WI38 (cell line): Measurements from ENCODE around the gene PRPF6.

Experiments used
- H3K4me3 ChIP-seq: 2 replicates; pipeline ENCODE4 v1.5.1; 2011; ENCODE audit warnings: low read depth, mild to moderate bottlenecking, control low read depth, low read length
- TF ChIP-seq, protein P1 (sequence below): IDR thresholded peaks from 2 replicates; pipeline ENCODE4 v1.5.1; 2012; ENCODE audit warnings: low read depth, mild to moderate bottlenecking, control low read depth, low read length

Gene PRPF6

DNA sequence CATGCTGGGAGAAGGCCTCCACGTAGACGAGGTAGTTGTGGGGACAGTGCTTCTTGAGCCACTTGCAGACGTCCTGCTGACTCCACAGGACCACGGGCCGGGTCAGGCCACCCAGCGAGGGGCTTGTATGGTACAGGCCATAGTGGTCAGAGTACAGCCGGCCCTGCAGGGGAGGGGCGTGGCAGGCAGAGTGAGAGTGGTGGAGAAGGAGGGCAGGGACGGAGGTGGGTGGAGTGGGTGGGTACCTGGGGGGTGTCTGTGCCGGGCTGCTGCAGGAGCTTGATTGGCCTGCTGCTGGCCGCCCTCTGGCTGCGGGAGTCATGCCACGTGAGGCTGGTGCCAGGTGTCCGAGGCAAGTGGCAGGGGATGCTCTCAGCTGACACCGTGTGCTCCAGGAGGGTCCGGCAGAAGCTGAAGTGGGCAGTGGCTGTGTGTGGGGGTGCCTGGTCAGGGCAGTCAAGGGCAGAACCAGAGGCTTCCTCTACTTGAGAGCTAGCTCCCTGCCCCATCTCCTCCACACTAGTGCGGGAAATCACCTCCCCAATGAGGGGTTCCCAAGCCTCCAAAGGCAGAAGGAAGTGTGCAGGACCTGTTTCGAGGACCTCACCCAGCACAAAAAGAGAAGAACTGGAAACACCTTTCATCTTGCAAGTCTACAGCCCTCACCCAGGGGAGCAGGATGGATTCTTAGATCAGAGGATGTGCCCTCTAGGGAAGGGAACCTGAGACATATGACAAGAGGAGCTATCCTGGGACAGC lies 3.8 kb upstream of the PRPF6 start:
- H3K4me3 ChIP-seq: no peak overlapping the region
- TF ChIP-seq, protein P1, sequence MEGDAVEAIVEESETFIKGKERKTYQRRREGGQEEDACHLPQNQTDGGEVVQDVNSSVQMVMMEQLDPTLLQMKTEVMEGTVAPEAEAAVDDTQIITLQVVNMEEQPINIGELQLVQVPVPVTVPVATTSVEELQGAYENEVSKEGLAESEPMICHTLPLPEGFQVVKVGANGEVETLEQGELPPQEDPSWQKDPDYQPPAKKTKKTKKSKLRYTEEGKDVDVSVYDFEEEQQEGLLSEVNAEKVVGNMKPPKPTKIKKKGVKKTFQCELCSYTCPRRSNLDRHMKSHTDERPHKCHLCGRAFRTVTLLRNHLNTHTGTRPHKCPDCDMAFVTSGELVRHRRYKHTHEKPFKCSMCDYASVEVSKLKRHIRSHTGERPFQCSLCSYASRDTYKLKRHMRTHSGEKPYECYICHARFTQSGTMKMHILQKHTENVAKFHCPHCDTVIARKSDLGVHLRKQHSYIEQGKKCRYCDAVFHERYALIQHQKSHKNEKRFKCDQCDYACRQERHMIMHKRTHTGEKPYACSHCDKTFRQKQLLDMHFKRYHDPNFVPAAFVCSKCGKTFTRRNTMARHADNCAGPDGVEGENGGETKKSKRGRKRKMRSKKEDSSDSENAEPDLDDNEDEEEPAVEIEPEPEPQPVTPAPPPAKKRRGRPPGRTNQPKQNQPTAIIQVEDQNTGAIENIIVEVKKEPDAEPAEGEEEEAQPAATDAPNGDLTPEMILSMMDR: no peak

DNA sequence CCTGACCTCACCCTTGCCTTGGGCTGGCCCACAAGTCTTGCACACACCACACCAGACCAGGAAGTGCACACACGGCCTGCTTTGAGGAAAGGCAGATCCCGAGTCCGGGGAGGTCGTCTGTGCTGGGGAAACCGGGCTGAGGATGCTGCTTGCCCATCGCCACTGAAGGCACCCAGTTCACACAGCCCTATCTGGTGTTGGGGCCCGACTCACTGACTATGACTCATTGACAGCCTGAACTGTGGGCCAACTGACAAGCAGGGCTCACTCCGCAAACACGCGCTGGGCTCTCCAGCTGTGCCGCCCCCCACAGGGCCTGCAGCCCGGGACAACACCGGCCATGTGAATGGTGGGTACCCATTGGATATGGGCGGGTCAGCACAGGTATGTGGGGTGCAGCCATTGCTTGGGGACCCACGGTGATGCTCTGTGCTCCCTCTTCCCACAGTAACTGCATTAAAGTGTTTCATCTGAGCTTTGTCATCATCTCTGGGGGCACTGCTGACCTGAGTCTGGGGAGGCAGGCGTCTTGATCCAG lies 3.1 kb upstream of the PRPF6 start:
- H3K4me3 ChIP-seq: no peak overlapping the region
- TF ChIP-seq, protein P1: no peak

DNA sequence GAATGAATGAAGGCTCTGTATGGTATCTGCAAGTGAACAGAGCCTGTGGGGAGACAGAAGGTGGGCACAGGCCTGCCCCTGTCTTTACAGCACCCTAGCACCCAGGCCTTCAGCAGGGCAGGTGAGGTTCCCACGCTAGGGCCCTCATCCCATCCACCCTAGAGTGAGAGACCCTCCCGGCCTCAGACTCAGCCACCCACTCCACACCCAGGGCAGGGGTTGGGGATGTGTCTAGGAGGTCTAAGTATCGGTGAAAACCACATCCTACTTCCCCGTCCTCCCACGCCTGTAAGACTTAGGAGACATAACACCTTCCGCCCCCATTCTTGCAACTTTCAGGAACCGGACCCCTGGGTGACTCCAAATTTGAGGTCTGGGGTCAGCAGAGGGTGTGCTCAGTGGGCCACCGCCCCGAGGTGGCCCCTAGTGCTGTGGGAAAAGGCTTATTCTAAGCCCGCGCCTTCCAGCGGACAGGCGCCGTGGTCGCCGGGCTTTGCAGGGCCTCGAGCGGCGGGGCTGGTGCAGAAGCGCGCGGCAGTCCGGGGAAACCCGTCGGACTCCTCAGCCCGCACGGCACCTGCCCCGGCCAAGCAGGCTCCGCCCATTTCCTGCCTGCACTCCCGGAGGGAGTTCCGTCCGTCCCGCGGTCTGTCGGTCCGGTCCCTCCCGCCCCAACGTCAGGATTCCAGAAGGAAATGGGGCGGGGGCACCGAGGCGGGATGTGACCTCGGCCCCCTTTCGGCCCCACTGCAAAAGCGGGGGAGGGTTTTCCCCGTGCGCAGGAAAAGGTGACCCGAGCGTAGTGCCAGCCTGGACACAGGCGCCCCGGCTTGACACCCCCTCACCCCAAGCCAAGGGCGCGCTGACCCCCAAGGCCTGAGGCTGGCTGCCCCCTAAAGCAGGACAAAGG lies 2.4 kb upstream of the PRPF6 start:
- peak overlapping the region; percentile 54 for H3K4me3 ChIP-seq
- TF ChIP-seq, protein P1: no peak

DNA sequence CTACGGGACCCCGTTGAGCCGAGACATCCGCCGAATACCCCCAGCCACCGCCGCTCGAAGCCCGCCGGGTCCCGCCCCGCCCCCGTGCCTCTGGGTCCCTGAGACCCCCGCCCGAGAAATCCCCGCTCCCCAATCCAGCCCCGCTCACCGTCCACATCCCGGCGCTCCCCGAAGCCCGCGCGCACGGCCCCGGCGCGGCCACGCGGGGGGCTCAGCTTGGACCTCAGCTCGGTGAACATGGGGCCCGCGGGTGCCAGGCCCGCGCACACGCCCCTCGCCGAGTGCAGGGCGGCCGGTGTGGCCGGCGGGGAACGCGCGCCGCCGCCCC lies 1.7 kb upstream of the PRPF6 start:
- peak overlapping the region; percentile 54 for H3K4me3 ChIP-seq
- TF ChIP-seq, protein P1: no peak

DNA sequence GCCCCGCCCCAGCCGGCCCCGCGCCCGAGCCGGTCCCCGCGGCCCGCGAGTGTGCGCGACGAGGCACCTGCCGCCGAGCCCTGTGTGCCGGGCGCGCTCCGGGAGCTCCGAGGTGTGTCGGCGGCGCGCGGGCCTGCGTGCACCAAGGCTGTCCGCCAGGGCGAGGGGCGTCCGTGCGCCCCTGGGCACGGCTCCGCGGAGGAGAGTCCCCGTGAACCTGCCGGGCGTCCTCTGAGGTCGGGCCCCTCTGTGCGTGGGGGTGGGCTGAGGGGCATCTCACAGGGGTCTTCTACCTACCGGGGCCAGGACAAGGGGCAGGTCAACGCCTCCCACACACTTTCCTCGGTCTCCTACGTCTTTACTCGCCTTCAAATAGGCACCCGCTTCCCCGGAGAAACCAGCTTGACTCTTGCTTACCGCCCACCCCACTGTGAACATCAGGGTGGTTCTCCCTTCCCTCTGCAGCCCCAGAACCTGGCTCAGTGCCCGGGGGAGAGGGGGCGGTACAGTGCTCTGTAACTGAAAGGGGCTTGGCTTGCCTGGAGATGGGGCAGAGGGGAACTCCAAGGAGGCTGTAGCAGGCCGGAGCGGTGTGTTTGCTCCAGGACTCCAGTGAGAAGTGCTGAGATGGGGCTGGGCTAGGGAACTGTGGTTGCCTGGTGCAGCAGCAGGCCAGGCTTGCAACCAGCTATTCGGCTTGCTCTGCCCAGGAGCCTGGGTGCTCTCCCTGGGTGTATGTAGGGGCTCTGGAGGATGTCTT lies 1.2 kb upstream of the PRPF6 start, which contains the start of gene SAMD10:
Gene SAMD10, minus strand, starts transcription at position 86 of the 760 bp plus-strand sequence. CDS start 175 bp downstream, outside the sequence.
- peak within 1 kb of the TSS; percentile 86 for H3K4me3 ChIP-seq
- TF ChIP-seq, protein P1: no peak

DNA sequence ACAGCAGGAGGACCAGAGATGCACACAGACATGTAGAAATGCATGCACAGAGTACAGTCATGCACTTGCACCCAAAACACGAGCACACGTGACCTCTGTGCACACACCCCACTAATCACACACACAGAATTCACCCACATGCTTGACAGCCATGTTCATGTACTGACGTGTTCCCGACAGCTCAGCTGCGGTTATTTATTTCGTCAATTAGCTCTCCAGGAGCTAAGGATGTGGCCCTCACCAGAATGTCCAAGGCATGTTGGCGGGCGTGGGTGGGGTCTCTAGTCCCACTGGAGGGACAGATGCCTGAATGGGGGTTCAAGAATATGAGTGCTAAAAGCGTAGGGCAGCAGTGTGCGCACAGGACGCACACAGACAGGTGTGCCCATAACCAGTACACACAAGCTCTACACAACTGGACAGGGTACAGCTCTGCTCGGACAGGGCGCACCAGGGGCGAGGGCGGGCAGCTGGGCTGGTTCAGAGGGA lies 571 bp upstream of the PRPF6 start:
- TF ChIP-seq, protein P1: no peak
- peak overlapping the region; percentile 86 for H3K4me3 ChIP-seq
